Fibroblast of villous mesenchyme (primary cell): ENCODE results near the gene TRAF4. TPM values are rescaled to one million over a fixed set of nuclear protein-coding genes. Genes with fewer than 3 reads are reported as not detected.

Source experiments
- DNase-seq: peaks from one replicate; pipeline ENCODE4 v3.0.0-alpha.2; 2010; ENCODE audit warnings: low read depth
- H3K4me3 ChIP-seq: 2 replicates; pipeline ENCODE4 v1.5.1; 2011; ENCODE audit warnings: low read depth, mild to moderate bottlenecking, low read length
- CTCF ChIP-seq: IDR thresholded peaks from 2 replicates; pipeline ENCODE4 v1.5.1; 2012; ENCODE audit warnings: low read depth, mild to moderate bottlenecking, low read length; ENCODE audit not compliant: insufficient read depth
- total RNA-seq: library from RNA; depleted of rRNA; stranded (reverse); fragments of >200 nt; gene quantifications from 2 replicates; pipeline ENCODE4 v1.2.3, GENCODE V29; 2012

TRAF4 gene
- total RNA-seq, 1 donor = 64.8 TPM

- DNase-seq = no peak
- no peak overlapping the region for H3K4me3 ChIP-seq
- no peak for TF ChIP-seq CTCF
Observed at GRCh38 chr17:28707339-28707720, 36.5 kb upstream of the TRAF4 start.

GRCh38 chr17:28710861-28711722 is 32.7 kb upstream of the TRAF4 start:
- peak; percentile 90 for DNase-seq
- no peak for TF ChIP-seq CTCF
- H3K4me3 ChIP-seq = peak overlapping the region; percentile 51

- H3K4me3 ChIP-seq = peak within 1 kb of the TSS; percentile 51
- no peak for DNase-seq
- TF ChIP-seq CTCF = no peak
Observed at GRCh38 chr17:28711723-28712031, 32.1 kb upstream of the TRAF4 start, which contains the start of gene PROCA1. TSS of gene PROCA1 (minus strand) at chr17:28711888. CDS start at chr17:28711660, 228 bp downstream.

GRCh38 chr17:28712032-28712704 is 31.6 kb upstream of the TRAF4 start:
- peak overlapping the region; percentile 51 for H3K4me3 ChIP-seq
- no peak for TF ChIP-seq CTCF
- DNase-seq = no peak

- no peak for DNase-seq
- TF ChIP-seq CTCF = no peak
- H3K4me3 ChIP-seq = no peak overlapping the region
Observed at GRCh38 chr17:28712705-28713415, 31.0 kb upstream of the TRAF4 start.

- H3K4me3 ChIP-seq = no peak overlapping the region
- DNase-seq = no peak
- no peak for TF ChIP-seq CTCF
Observed at GRCh38 chr17:28714281-28714680, 29.5 kb upstream of the TRAF4 start.
